ENCODE measurements around the gene POC1A.

POC1A gene

DNA sequence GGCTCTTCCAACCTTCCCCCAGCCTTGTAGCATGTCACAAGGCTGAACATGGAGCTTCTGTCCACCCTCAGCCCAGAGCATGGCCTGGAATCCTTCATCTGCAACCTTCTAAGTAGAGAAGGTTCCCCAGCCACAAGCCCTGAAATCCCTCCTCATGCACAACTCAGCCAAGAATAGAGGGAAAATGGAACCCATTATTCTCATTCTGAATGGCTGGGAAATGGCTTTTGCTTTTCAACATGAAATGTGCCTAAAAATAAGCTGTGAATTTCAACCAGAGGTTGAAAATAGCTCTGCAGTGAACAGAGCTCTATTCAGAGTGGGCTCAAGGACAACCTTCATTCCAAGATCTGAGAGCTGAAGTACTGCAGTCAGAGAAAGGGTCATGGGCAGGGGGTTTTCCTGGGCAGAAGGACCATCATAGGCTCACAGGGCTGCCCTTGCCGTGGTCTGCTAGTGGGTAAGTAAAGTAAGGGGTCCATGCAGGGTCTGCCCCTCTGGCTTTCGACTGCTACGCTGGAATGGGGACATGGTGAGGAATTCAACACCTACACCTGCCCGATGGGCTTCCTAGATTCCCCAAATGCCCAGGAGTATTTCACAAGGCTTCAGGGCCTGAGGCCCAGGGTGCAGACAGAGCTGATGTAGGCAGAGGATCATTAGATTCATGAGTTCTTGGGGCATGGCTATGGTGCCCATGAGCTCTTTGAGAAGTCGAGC lies 35.9 kb downstream of the POC1A start:
- ChIA-PET CTCF (interaction anchor here (0.6 to 1.2 kb wide), 7 partner anchors 14 to 328 kb away, joined by 3 to 5 read pairs (median 4); no protein-coding TSS in a partner anchor), POLR2A (no interaction called here)
- no peak overlapping the region for H3K4me3 ChIP-seq (ENCODE audit: low read depth, low read length)
- H3K4me1 ChIP-seq (ENCODE audit: control insufficient read depth, insufficient read depth, low read length) = no peaks in the 10 kb centered on the region
- H3K9me3 ChIP-seq (ENCODE audit: control insufficient read depth, insufficient read depth, low read depth, low read length) = no peaks in the 10 kb centered on the region
- peaks cover 0 to 64% of the 10 kb centered on the region in 2 experiments; a peak in 1 of 3 replicates for H3K36me3 ChIP-seq (ENCODE audit: control insufficient read depth in 2 of 2, insufficient read depth in 1 of 2, low read length in 2 of 2)
- TF ChIP-seq, protein P1, sequence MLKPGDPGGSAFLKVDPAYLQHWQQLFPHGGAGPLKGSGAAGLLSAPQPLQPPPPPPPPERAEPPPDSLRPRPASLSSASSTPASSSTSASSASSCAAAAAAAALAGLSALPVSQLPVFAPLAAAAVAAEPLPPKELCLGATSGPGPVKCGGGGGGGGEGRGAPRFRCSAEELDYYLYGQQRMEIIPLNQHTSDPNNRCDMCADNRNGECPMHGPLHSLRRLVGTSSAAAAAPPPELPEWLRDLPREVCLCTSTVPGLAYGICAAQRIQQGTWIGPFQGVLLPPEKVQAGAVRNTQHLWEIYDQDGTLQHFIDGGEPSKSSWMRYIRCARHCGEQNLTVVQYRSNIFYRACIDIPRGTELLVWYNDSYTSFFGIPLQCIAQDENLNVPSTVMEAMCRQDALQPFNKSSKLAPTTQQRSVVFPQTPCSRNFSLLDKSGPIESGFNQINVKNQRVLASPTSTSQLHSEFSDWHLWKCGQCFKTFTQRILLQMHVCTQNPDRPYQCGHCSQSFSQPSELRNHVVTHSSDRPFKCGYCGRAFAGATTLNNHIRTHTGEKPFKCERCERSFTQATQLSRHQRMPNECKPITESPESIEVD (tag by site-specific recombination; IDR thresholded peaks at IDR 0.05) = no peak
- H3K27ac ChIP-seq (ENCODE audit: extremely low read depth, low read depth, low read length) = no peak overlapping the region

DNA sequence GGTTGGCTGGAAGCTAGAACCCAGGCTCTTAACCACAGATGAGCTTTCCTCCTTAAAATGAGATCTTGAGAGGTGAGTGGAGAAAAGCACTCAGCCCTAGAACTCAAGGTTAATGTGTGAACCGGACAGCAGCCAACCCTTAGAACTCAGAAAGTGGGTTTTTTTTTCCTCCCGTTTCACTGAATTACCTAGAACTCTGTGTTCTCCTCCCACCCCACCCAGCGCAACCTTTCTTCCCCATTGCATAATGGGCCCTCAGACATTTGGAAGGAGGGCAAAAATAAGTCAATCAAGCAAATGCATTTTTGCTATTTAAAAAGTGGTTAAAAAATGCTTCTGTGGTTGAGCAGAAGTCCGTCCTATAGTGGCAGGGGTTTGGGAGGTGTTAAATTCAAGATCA lies 36.7 kb downstream of the POC1A start:
- Histone ChIP-seq H3K4me3 (ENCODE audit: low read depth, low read length) (no peak overlapping the region), H3K36me3 (ENCODE audit: control insufficient read depth in 2 of 2, insufficient read depth in 1 of 2, low read length in 2 of 2) (peaks cover 0 to 64% of the 10 kb centered on the region in 2 experiments; a peak in 1 of 3 replicates), H3K4me1 (ENCODE audit: control insufficient read depth, insufficient read depth, low read length) (no peaks in the 10 kb centered on the region), H3K9me3 (ENCODE audit: control insufficient read depth, insufficient read depth, low read depth, low read length) (no peaks in the 10 kb centered on the region), H3K27ac (ENCODE audit: extremely low read depth, low read depth, low read length) (no peak overlapping the region)
- ChIA-PET POLR2A (no interaction called here), CTCF (interaction anchor here (0.6 to 1.0 kb wide), 3 partner anchors 26 to 299 kb away, joined by 3 read pairs; no protein-coding TSS in a partner anchor)
- TF ChIP-seq GLI4 (tag by site-specific recombination; IDR thresholded peaks at IDR 0.05) = no peak
- TF ChIP-seq, protein P2, sequence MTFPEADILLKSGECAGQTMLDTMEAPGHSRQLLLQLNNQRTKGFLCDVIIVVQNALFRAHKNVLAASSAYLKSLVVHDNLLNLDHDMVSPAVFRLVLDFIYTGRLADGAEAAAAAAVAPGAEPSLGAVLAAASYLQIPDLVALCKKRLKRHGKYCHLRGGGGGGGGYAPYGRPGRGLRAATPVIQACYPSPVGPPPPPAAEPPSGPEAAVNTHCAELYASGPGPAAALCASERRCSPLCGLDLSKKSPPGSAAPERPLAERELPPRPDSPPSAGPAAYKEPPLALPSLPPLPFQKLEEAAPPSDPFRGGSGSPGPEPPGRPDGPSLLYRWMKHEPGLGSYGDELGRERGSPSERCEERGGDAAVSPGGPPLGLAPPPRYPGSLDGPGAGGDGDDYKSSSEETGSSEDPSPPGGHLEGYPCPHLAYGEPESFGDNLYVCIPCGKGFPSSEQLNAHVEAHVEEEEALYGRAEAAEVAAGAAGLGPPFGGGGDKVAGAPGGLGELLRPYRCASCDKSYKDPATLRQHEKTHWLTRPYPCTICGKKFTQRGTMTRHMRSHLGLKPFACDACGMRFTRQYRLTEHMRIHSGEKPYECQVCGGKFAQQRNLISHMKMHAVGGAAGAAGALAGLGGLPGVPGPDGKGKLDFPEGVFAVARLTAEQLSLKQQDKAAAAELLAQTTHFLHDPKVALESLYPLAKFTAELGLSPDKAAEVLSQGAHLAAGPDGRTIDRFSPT (tag by site-specific recombination; IDR thresholded peaks at IDR 0.05) = no peak
- TF ChIP-seq ZNF571 (tag by site-specific recombination; IDR thresholded peaks at IDR 0.05) = no peak
- TF ChIP-seq GLIS2 (tag by site-specific recombination; IDR thresholded peaks at IDR 0.05) = no peak
- TF ChIP-seq, protein P3, sequence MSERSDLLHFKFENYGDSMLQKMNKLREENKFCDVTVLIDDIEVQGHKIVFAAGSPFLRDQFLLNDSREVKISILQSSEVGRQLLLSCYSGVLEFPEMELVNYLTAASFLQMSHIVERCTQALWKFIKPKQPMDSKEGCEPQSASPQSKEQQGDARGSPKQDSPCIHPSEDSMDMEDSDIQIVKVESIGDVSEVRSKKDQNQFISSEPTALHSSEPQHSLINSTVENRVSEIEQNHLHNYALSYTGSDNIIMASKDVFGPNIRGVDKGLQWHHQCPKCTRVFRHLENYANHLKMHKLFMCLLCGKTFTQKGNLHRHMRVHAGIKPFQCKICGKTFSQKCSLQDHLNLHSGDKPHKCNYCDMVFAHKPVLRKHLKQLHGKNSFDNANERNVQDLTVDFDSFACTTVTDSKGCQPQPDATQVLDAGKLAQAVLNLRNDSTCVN (tag by site-specific recombination; optimal IDR thresholded peaks at IDR 0.05) = no peak
- TF ChIP-seq ZNF140 (tag by site-specific recombination; IDR thresholded peaks at IDR 0.05) = no peak
- TF ChIP-seq ZNF701 (tag by site-specific recombination; IDR thresholded peaks at IDR 0.05) = no peak
- TF ChIP-seq HOXD13 (CRISPR knock-in tag; IDR thresholded peaks at IDR 0.05; ENCODE audit: borderline replicate concordance) = no peak
- TF ChIP-seq ZNF837 (tag by site-specific recombination; IDR thresholded peaks at IDR 0.05) = no peak
- TF ChIP-seq, protein P4, sequence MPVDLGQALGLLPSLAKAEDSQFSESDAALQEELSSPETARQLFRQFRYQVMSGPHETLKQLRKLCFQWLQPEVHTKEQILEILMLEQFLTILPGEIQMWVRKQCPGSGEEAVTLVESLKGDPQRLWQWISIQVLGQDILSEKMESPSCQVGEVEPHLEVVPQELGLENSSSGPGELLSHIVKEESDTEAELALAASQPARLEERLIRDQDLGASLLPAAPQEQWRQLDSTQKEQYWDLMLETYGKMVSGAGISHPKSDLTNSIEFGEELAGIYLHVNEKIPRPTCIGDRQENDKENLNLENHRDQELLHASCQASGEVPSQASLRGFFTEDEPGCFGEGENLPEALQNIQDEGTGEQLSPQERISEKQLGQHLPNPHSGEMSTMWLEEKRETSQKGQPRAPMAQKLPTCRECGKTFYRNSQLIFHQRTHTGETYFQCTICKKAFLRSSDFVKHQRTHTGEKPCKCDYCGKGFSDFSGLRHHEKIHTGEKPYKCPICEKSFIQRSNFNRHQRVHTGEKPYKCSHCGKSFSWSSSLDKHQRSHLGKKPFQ (tag by site-specific recombination; IDR thresholded peaks at IDR 0.05) = no peak
- TF ChIP-seq REPIN1 (tag by site-specific recombination; IDR thresholded peaks at IDR 0.05; ENCODE audit: low read depth) = no peak
- TF ChIP-seq ZNF133 (tag by site-specific recombination; IDR thresholded peaks at IDR 0.05) = no peak
- no peak for TF ChIP-seq ZNF112 (tag by site-specific recombination; IDR thresholded peaks at IDR 0.05)
- TF ChIP-seq TCF7L2 (IDR thresholded peaks at IDR 0.05; ENCODE audit: borderline replicate concordance, low read depth, low read length) = no peak
- TF ChIP-seq, protein P5, sequence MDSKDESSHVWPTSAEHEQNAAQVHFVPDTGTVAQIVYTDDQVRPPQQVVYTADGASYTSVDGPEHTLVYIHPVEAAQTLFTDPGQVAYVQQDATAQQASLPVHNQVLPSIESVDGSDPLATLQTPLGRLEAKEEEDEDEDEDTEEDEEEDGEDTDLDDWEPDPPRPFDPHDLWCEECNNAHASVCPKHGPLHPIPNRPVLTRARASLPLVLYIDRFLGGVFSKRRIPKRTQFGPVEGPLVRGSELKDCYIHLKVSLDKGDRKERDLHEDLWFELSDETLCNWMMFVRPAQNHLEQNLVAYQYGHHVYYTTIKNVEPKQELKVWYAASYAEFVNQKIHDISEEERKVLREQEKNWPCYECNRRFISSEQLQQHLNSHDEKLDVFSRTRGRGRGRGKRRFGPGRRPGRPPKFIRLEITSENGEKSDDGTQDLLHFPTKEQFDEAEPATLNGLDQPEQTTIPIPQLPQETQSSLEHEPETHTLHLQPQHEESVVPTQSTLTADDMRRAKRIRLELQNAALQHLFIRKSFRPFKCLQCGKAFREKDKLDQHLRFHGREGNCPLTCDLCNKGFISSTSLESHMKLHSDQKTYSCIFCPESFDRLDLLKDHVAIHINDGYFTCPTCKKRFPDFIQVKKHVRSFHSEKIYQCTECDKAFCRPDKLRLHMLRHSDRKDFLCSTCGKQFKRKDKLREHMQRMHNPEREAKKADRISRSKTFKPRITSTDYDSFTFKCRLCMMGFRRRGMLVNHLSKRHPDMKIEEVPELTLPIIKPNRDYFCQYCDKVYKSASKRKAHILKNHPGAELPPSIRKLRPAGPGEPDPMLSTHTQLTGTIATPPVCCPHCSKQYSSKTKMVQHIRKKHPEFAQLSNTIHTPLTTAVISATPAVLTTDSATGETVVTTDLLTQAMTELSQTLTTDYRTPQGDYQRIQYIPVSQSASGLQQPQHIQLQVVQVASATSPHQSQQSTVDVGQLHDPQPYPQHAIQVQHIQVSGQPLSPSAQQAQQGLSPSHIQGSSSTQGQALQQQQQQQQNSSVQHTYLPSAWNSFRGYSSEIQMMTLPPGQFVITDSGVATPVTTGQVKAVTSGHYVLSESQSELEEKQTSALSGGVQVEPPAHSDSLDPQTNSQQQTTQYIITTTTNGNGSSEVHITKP (tag by site-specific recombination; IDR thresholded peaks at IDR 0.05) = no peak
- TF ChIP-seq ZNF830 (tag by site-specific recombination; IDR thresholded peaks at IDR 0.05; ENCODE audit: low read depth) = no peak
- TF ChIP-seq ZNF114 (tag by site-specific recombination; IDR thresholded peaks at IDR 0.05) = no peak

Measured in HEK293 (cell line).